Activated CD4-positive, alpha-beta T cell treated with anti-CD3 and anti-CD28 coated beads, Interleukin-2, Interleukin-4, amounts not matched to agents 100 ng/mL and 50 ng/mL, durations not matched to agents 16 hours and 8 hours (primary cell): ENCODE measurements around the gene DVL1.
"Not testable (repeated sequence)": the region's sequence is repeated elsewhere in the genome, so short reads cannot be mapped to it uniquely, and the experiment has no call there.

Experiments
- DNase-seq: peaks from one replicate; pipeline ENCODE4 v3.0.0-alpha.2; 2020; ENCODE audit warnings: low spot score

DVL1 gene

GRCh38 chr1:1324524-1325287 lies 24.5 kb downstream of the DVL1 start, which contains the start of the genes CPTP and INTS11:
CPTP (plus strand) TSS chr1:1324802; CDS start chr1:1326911, 2,109 bp downstream.
INTS11 (minus strand) TSS chr1:1324660; CDS start chr1:1324608, 52 bp downstream.
- peak; percentile 97 for DNase-seq

GRCh38 chr1:1324084-1324523 lies 25.1 kb downstream of the DVL1 start:
- no peak for DNase-seq

GRCh38 chr1:1322952-1323351 lies 26.3 kb downstream of the DVL1 start:
- DNase-seq: no peak

- DNase-seq: no peak
These were observed 26.8 kb downstream of the DVL1 start for GRCh38 chr1:1322418-1322817.

GRCh38 chr1:1321477-1321876 lies 27.7 kb downstream of the DVL1 start:
- DNase-seq: no peak

- DNase-seq: no peak
These were observed 28.4 kb downstream of the DVL1 start for GRCh38 chr1:1320666-1321448.

- no peak for DNase-seq
These were observed 29.6 kb downstream of the DVL1 start for GRCh38 chr1:1319646-1319941.

GRCh38 chr1:1318777-1319645 lies 30.2 kb downstream of the DVL1 start:
- DNase-seq: no peak

GRCh38 chr1:1318131-1318652 lies 31.0 kb downstream of the DVL1 start:
- DNase-seq: no peak

- DNase-seq: no peak
These were observed 31.8 kb downstream of the DVL1 start for GRCh38 chr1:1317420-1317819.

GRCh38 chr1:1316199-1316598 lies 33.0 kb downstream of the DVL1 start:
- DNase-seq: not testable (repeated sequence)

- no peak for DNase-seq
These were observed 33.7 kb downstream of the DVL1 start for GRCh38 chr1:1315435-1315954.

GRCh38 chr1:1314678-1315335 lies 34.4 kb downstream of the DVL1 start:
- DNase-seq: no peak

GRCh38 chr1:1314237-1314586 lies 35.0 kb downstream of the DVL1 start:
- DNase-seq: no peak

- DNase-seq: no peak
These were observed 35.5 kb downstream of the DVL1 start for GRCh38 chr1:1313500-1314236.

GRCh38 chr1:1312450-1313314 lies 36.5 kb downstream of the DVL1 start:
- no peak for DNase-seq

- DNase-seq: no peak
These were observed 37.8 kb downstream of the DVL1 start for GRCh38 chr1:1311107-1312104.

GRCh38 chr1:1310476-1311053 lies 38.7 kb downstream of the DVL1 start:
- no peak for DNase-seq
